Astrocyte (in vitro differentiated cells and primary cell): ENCODE measurements around the gene ZBTB1. TPM values are rescaled to one million over a fixed set of nuclear protein-coding genes. Genes with fewer than 3 reads are reported as not detected.

Source experiments
- DNase-seq: peaks from one replicate; pipeline ENCODE4 v3.0.0-alpha.2; 2010; ENCODE audit warnings: low read depth
- FAIRE-seq: peaks from 2 replicates; lab custom pipeline; 2011; peaks lifted over from hg19 to GRCh38; lab: Jason Lieb, UNC
- H2AFZ ChIP-seq: 2 replicates; pipeline ENCODE4 v1.6.0; 2012; ENCODE audit warnings: low read depth, low read length, inconsistent platforms
- H3K27ac ChIP-seq: 2 replicates; pipeline ENCODE4 v1.5.1; 2011; ENCODE audit warnings: low read depth, low read length, inconsistent platforms
- H3K27me3 ChIP-seq: 2 replicates; pipeline ENCODE4 v1.6.0; 2011; ENCODE audit warnings: low read length, inconsistent platforms; ENCODE audit not compliant: insufficient read depth
- H3K36me3 ChIP-seq: 2 replicates; pipeline ENCODE4 v1.5.1; 2011; ENCODE audit warnings: low read length, inconsistent platforms; ENCODE audit not compliant: insufficient read depth
- H3K4me1 ChIP-seq: 2 replicates; pipeline ENCODE4 v1.5.1; 2011; ENCODE audit warnings: low read length, inconsistent platforms; ENCODE audit not compliant: insufficient read depth
- H3K4me2 ChIP-seq: 2 replicates; pipeline ENCODE4 v1.6.0; 2012; ENCODE audit warnings: low read length, inconsistent platforms
- H3K4me3 ChIP-seq: 2 replicates; pipeline ENCODE4 v1.5.1; 2011; ENCODE audit warnings: low read depth, mild to moderate bottlenecking, low read length, inconsistent platforms; ENCODE audit not compliant: insufficient read depth
- H3K79me2 ChIP-seq: 2 replicates; pipeline ENCODE4 v1.6.0; 2012; ENCODE audit warnings: mild to moderate bottlenecking, low read length, inconsistent platforms; ENCODE audit not compliant: insufficient read depth
- H3K9ac ChIP-seq: 2 replicates; pipeline ENCODE4 v1.6.0; 2012; ENCODE audit warnings: mild to moderate bottlenecking, low read length, inconsistent platforms
- H3K9me3 ChIP-seq: 2 replicates; pipeline ENCODE4 v1.5.1; 2012; ENCODE audit warnings: low read depth, mild to moderate bottlenecking, low read length, inconsistent platforms; ENCODE audit not compliant: insufficient read depth
- H4K20me1 ChIP-seq: 2 replicates; pipeline ENCODE4 v1.6.0; 2012; ENCODE audit warnings: low read length, inconsistent platforms; ENCODE audit not compliant: insufficient read depth
- H3K27ac Mint-ChIP-seq: one replicate; pipeline ENCODE4 v1.8.0; 2021; ENCODE audit warnings: mild to moderate bottlenecking, mixed read lengths; ENCODE audit not compliant: unreplicated experiment
- H3K27me3 Mint-ChIP-seq: one replicate; pipeline ENCODE4 v1.8.0; 2021; ENCODE audit warnings: low read depth, mixed read lengths; ENCODE audit not compliant: unreplicated experiment
- H3K36me3 Mint-ChIP-seq: one replicate; pipeline ENCODE4 v1.8.0; 2021; ENCODE audit warnings: low read depth, mixed read lengths; ENCODE audit not compliant: unreplicated experiment
- H3K4me1 Mint-ChIP-seq: one replicate; pipeline ENCODE4 v1.8.0; 2021; ENCODE audit warnings: low read depth, mixed read lengths; ENCODE audit not compliant: unreplicated experiment
- H3K4me3 Mint-ChIP-seq: one replicate; pipeline ENCODE4 v1.8.0; 2021; ENCODE audit warnings: mild to moderate bottlenecking, moderate library complexity, mixed read lengths; ENCODE audit not compliant: unreplicated experiment
- H3K9me3 Mint-ChIP-seq: one replicate; pipeline ENCODE4 v1.8.0; 2021; ENCODE audit warnings: mild to moderate bottlenecking, mixed read lengths; ENCODE audit not compliant: unreplicated experiment
- EZH2 ChIP-seq: IDR thresholded peaks from 2 replicates; pipeline ENCODE4 v1.6.1; 2012; ENCODE audit warnings: mild to moderate bottlenecking, low read length, inconsistent platforms; ENCODE audit not compliant: insufficient read depth
- total RNA-seq: library from RNA; stranded (reverse); gene quantifications from 2 replicates; pipeline ENCODE4 v1.2.1, GENCODE V29; 2021
- TF ChIP-seq, protein P1 (sequence below): IDR thresholded peaks from 2 replicates; pipeline ENCODE4 v1.5.1; 2011; ENCODE audit warnings: low read depth, mild to moderate bottlenecking, inconsistent platforms, low read length, moderate library complexity; ENCODE audit not compliant: insufficient read depth

Gene ZBTB1
- total RNA-seq, 1 donor from 2014 or later: 43.0 TPM

DNA sequence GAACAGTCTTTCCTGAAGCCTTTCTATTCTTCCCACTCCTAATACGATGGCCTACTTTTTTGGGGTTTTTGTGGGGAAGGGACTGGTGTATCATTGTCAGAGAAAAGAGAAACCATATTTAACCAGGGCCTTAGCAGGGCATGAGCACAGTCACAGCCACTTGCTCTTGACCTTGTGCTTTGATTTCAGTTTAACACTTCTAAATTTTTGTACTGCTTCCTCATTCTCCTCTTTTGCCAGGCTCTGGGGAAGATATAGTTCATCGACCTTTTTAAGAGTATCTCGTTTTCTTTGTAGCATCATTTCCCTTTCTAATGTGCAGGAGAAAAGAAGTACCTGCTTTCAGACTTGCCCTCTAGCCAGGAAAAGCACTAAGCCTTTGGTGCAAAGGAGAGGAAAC lies 2.2 kb downstream of the ZBTB1 start:
- Mint-ChIP-seq H3K9me3 (no peaks in the 10 kb centered on the region), H3K4me3 (peak overlapping the region; percentile 97), H3K4me1 (peaks cover 51% of the 10 kb centered on the region), H3K27me3 (no peaks in the 10 kb centered on the region), H3K36me3 (peaks cover 5% of the 10 kb centered on the region), H3K27ac (no peak overlapping the region)
- H4K20me1 ChIP-seq: peaks cover 64% of the 10 kb centered on the region
- TF ChIP-seq, protein P1, sequence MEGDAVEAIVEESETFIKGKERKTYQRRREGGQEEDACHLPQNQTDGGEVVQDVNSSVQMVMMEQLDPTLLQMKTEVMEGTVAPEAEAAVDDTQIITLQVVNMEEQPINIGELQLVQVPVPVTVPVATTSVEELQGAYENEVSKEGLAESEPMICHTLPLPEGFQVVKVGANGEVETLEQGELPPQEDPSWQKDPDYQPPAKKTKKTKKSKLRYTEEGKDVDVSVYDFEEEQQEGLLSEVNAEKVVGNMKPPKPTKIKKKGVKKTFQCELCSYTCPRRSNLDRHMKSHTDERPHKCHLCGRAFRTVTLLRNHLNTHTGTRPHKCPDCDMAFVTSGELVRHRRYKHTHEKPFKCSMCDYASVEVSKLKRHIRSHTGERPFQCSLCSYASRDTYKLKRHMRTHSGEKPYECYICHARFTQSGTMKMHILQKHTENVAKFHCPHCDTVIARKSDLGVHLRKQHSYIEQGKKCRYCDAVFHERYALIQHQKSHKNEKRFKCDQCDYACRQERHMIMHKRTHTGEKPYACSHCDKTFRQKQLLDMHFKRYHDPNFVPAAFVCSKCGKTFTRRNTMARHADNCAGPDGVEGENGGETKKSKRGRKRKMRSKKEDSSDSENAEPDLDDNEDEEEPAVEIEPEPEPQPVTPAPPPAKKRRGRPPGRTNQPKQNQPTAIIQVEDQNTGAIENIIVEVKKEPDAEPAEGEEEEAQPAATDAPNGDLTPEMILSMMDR: no peak
- TF ChIP-seq EZH2: no peak
- H2AFZ ChIP-seq: no peak overlapping the region
- H3K9ac ChIP-seq: peak overlapping the region; percentile 48
- H3K4me3 ChIP-seq: peak overlapping the region; percentile 87
- peaks cover 38% of the 10 kb centered on the region for H3K4me1 ChIP-seq
- H3K79me2 ChIP-seq: peaks cover 93% of the 10 kb centered on the region
- peaks cover 4% of the 10 kb centered on the region for H3K36me3 ChIP-seq
- H3K4me2 ChIP-seq: peak overlapping the region; percentile 93
- H3K27ac ChIP-seq: peak overlapping the region; percentile 2
- no peak for DNase-seq
- no peaks in the 10 kb centered on the region for H3K27me3 ChIP-seq
- no peaks in the 10 kb centered on the region for H3K9me3 ChIP-seq
- no peak for FAIRE-seq

DNA sequence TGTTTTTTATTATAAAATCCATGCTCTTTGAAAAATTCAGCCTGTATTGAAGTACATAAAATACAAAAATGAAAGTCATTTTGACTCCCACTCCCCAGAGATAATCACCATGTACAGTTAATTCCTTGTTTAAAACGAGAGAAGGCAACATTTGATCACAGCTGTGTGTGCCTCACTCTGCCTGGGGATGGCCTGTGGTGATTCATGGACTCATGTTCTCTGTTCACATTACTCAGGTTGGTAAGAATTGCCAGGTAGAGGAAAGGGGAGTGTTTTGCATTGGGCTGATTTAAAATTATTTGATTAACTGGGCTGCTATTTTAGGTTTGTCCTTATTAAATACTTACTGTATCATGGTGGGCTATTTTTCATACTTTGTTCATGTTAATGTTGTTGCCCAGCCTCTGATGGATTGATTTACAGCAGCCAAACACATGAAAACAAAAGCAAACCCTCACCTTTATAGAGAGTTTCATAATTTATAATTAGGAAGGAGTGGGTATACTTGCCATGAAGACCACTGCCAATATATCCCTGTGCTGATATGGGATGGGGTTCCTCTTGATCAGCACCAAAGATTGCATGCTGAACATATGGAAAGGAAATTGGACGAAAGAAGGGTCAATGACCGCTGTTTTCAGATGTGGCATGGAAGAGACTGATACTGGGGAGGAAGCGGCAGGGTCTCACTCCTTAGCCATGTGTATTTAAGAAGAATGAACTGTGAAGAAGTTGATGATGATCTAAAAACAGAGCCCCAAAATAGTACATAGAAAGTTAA lies 3.0 kb downstream of the ZBTB1 start:
- peaks cover 93% of the 10 kb centered on the region for H3K79me2 ChIP-seq
- Mint-ChIP-seq H3K9me3 (no peaks in the 10 kb centered on the region), H3K27me3 (no peaks in the 10 kb centered on the region), H3K36me3 (peaks cover 5% of the 10 kb centered on the region), H3K27ac (peak overlapping the region; percentile 53), H3K4me1 (peaks cover 43% of the 10 kb centered on the region), H3K4me3 (peak overlapping the region; percentile 97)
- peaks cover 5% of the 10 kb centered on the region for H3K36me3 ChIP-seq
- DNase-seq: peak; percentile 48
- peaks cover 30% of the 10 kb centered on the region for H3K4me1 ChIP-seq
- H3K9ac ChIP-seq: peak overlapping the region; percentile 48
- H3K27ac ChIP-seq: peak overlapping the region; percentile 3
- no peak overlapping the region for H2AFZ ChIP-seq
- peak overlapping the region; percentile 87 for H3K4me3 ChIP-seq
- peak overlapping the region; percentile 93 for H3K4me2 ChIP-seq
- H3K9me3 ChIP-seq: no peaks in the 10 kb centered on the region
- FAIRE-seq: no peak
- H4K20me1 ChIP-seq: peaks cover 72% of the 10 kb centered on the region
- no peak for TF ChIP-seq EZH2
- TF ChIP-seq, protein P1: no peak
- no peaks in the 10 kb centered on the region for H3K27me3 ChIP-seq

DNA sequence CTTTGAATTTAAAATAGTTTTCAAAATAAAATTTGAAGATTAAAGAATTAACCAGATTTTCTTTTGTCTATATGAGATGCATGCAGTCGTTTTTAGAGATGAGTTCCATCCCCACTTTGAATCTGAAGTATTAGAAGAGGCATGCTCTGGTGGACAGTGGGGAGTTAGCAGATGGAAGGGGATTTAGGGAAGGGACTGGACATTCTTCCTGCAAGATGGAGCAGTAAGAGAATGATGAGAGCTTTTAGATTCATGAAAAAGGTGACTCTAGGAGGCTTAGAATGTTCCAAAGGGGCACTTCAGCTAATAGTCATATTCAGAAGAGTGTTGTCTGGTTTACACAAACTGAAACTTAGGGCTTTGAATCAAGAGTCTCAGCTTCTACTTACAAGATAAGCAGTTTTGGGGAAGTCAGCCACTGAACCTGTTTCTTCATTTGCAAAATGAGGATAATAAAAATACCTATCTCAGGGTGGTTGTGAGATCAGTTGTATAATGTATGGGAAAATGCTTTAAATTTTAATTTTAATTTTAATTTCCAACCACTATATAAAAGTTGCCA lies 3.7 kb downstream of the ZBTB1 start:
- no peak overlapping the region for H3K4me2 ChIP-seq

More for the DNA sequence above, 3.7 kb downstream of the ZBTB1 start:
- Mint-ChIP-seq H3K36me3 (peaks cover 5% of the 10 kb centered on the region), H3K4me1 (peaks cover 40% of the 10 kb centered on the region), H3K9me3 (no peaks in the 10 kb centered on the region), H3K4me3 (peak overlapping the region; percentile 37), H3K27ac (peak overlapping the region; percentile 55), H3K27me3 (no peaks in the 10 kb centered on the region)
- no peak overlapping the region for H2AFZ ChIP-seq
- H3K4me1 ChIP-seq: peaks cover 24% of the 10 kb centered on the region
- no peaks in the 10 kb centered on the region for H3K9me3 ChIP-seq
- peaks cover 5% of the 10 kb centered on the region for H3K36me3 ChIP-seq
- H3K27me3 ChIP-seq: no peaks in the 10 kb centered on the region
- DNase-seq (no peak), FAIRE-seq (no peak)
- H3K79me2 ChIP-seq: peaks cover 93% of the 10 kb centered on the region
- TF ChIP-seq EZH2: no peak
- TF ChIP-seq, protein P1: no peak
- no peak overlapping the region for H3K4me3 ChIP-seq
- peaks cover 79% of the 10 kb centered on the region for H4K20me1 ChIP-seq
- H3K27ac ChIP-seq: no peak overlapping the region
- no peak overlapping the region for H3K9ac ChIP-seq
